Loucy (cell line): Measurements from ENCODE around the gene ADORA3.
A peak's percentile ranks its signal among the peaks of the same experiment; 100 is the strongest.

Experiments
- H2AFZ ChIP-seq: fragments of 200-600 bp; sonication (generic); 2 replicates; pipeline ENCODE4 v1.6.0; 2016; ENCODE audit warnings: antibody characterized with exemption, mild to moderate bottlenecking, low read length, moderate library complexity
- H3F3A ChIP-seq: fragments of 200-600 bp; 2 replicates; pipeline ENCODE4 v1.6.0; 2016; ENCODE audit warnings: antibody characterized with exemption, low read depth, mild to moderate bottlenecking
- H3K27me3 ChIP-seq: fragments of 200-600 bp; sonication (generic); 2 replicates; pipeline ENCODE4 v1.6.1; 2014; ENCODE audit warnings: low read length, mild to moderate bottlenecking; ENCODE audit not compliant: insufficient read depth, poor library complexity, severe bottlenecking
- H3K36me3 ChIP-seq: fragments of 200-600 bp; sonication (generic); 2 replicates; pipeline ENCODE4 v1.6.1; 2016; ENCODE audit warnings: low read length; ENCODE audit not compliant: insufficient read depth
- H3K4me1 ChIP-seq: fragments of 200-600 bp; sonication (generic); 2 replicates; pipeline ENCODE4 v1.5.1; 2014; ENCODE audit warnings: low read length, mild to moderate bottlenecking; ENCODE audit not compliant: insufficient read depth, poor library complexity, severe bottlenecking
- H3K4me2 ChIP-seq: fragments of 200-600 bp; sonication (generic); 2 replicates; pipeline ENCODE4 v1.6.0; 2014; ENCODE audit warnings: antibody characterized with exemption, low read length, low read depth, mild to moderate bottlenecking; ENCODE audit not compliant: poor library complexity, severe bottlenecking
- H3K4me3 ChIP-seq: fragments of 200-600 bp; sonication (generic); 2 replicates; pipeline ENCODE4 v1.5.1; 2014; ENCODE audit warnings: low read length, mild to moderate bottlenecking, mixed read lengths; ENCODE audit not compliant: poor library complexity, severe bottlenecking
- H3K79me2 ChIP-seq: fragments of 200-600 bp; sonication (generic); 2 replicates; pipeline ENCODE4 v1.6.1; 2014; ENCODE audit warnings: low read length; ENCODE audit not compliant: insufficient read depth
- H3K9ac ChIP-seq: fragments of 200-600 bp; sonication (generic); 2 replicates; pipeline ENCODE4 v1.6.0; 2014; ENCODE audit warnings: mild to moderate bottlenecking, low read depth, low read length, moderate library complexity; ENCODE audit not compliant: poor library complexity, severe bottlenecking
- H3K9me2 ChIP-seq: fragments of 200-600 bp; sonication (generic); replicated peaks from 2 replicates; pipeline ENCODE4 v1.6.1; 2016; ENCODE audit warnings: low read depth, low read length, mixed read lengths
- H3K9me3 ChIP-seq: fragments of 200-600 bp; sonication (generic); 2 replicates; pipeline ENCODE4 v1.6.1; 2014; ENCODE audit warnings: mild to moderate bottlenecking, antibody characterized with exemption, low read length, low read depth; ENCODE audit not compliant: insufficient read depth
- H4K20me1 ChIP-seq: fragments of 200-600 bp; sonication (generic); 2 replicates; pipeline ENCODE4 v1.6.0; 2014; ENCODE audit warnings: antibody characterized with exemption, low read length, mild to moderate bottlenecking; ENCODE audit not compliant: insufficient read depth, poor library complexity, severe bottlenecking
- EZH2phosphoT487 ChIP-seq: fragments of 200-600 bp; IDR thresholded peaks from 2 replicates; pipeline ENCODE4 v1.6.1; 2018; ENCODE audit warnings: antibody characterized with exemption, mild to moderate bottlenecking, moderate library complexity, borderline replicate concordance
- TF ChIP-seq, protein P1 (sequence below): fragments of 200-600 bp; sonication (generic); conservative IDR thresholded peaks from 2 replicates; pipeline ENCODE4 v1.5.1; 2014; ENCODE audit warnings: mild to moderate bottlenecking, antibody characterized with exemption, low read length

Gene ADORA3

DNA sequence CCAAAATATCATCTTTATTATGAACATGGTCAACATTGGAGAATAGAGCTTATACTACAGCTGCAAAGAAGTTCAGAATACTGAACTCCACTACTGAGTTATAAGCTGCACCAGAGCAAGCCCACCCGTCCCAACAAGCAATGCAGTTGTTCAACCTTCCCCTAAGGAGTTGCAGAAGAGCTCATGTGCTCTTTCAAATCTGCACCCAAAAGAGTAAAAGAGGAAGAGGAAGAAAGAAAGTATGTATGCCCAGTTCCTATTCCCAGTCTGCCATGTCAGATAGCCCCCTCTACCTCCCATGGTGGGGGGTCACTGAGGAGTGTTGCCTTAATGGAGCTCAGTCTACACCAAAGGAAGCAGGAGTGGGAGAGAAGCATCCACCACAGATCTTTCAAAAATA, 22.8 kb downstream of the ADORA3 start:
- Histone ChIP-seq H3K4me1 (peaks cover 34% of the 10 kb centered on the region), H3K9me2 (no peaks in the 10 kb centered on the region), H3K9me3 (no peaks in the 10 kb centered on the region), H3K4me2 (no peak overlapping the region), H3F3A (0 out of 2 replicates have a peak, but pooled peaks cover 4% of the 10 kb centered on the region), H3K36me3 (no peaks in the 10 kb centered on the region), H4K20me1 (no peaks in the 10 kb centered on the region), H3K79me2 (no peaks in the 10 kb centered on the region), H3K4me3 (no peak overlapping the region), H3K9ac (no peak overlapping the region), H2AFZ (no peak overlapping the region), H3K27me3 (no peaks in the 10 kb centered on the region)
- TF ChIP-seq EZH2phosphoT487, result no peak
- TF ChIP-seq, protein P1, sequence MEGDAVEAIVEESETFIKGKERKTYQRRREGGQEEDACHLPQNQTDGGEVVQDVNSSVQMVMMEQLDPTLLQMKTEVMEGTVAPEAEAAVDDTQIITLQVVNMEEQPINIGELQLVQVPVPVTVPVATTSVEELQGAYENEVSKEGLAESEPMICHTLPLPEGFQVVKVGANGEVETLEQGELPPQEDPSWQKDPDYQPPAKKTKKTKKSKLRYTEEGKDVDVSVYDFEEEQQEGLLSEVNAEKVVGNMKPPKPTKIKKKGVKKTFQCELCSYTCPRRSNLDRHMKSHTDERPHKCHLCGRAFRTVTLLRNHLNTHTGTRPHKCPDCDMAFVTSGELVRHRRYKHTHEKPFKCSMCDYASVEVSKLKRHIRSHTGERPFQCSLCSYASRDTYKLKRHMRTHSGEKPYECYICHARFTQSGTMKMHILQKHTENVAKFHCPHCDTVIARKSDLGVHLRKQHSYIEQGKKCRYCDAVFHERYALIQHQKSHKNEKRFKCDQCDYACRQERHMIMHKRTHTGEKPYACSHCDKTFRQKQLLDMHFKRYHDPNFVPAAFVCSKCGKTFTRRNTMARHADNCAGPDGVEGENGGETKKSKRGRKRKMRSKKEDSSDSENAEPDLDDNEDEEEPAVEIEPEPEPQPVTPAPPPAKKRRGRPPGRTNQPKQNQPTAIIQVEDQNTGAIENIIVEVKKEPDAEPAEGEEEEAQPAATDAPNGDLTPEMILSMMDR, result no peak

DNA sequence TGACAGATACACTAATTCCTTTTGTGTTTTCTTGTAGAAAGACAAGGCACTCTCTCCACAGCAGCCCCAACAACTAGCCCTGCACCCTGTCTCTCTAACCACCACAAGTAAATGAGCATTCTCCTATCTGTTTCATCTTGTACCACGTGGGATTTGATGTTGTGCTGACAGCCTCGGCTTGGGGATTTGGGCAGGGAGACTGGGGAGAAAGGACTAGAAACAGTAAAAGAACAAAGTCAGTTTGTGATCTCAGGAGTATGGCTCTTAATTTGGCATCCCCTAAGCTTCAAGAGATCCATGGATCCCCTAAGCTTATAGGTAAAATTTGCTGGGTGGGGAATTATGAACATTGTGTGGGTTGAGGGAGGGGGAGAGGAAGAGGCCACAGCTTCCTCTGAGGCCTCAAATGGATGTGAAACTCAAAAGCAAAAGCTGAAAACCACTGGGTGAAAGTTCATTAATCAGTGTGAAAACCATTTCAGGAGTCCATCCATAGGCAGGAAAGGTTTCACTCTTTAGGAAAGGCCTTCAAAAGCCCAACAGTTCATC, 26.6 kb downstream of the ADORA3 start:
- Histone ChIP-seq H3K4me2 (peak overlapping the region; percentile 84), H4K20me1 (no peaks in the 10 kb centered on the region), H3K4me1 (peaks cover 36% of the 10 kb centered on the region), H3F3A (peaks cover 8% of the 10 kb centered on the region; the same call in 1 of the 2 replicates), H3K4me3 (peak overlapping the region; percentile 63), H3K36me3 (no peaks in the 10 kb centered on the region), H3K9ac (peak overlapping the region; percentile 60), H2AFZ (peak overlapping the region; percentile 77), H3K27me3 (no peaks in the 10 kb centered on the region), H3K9me3 (no peaks in the 10 kb centered on the region), H3K79me2 (no peaks in the 10 kb centered on the region), H3K9me2 (no peaks in the 10 kb centered on the region)
- TF ChIP-seq, protein P1, result no peak
- no peak for TF ChIP-seq EZH2phosphoT487

DNA sequence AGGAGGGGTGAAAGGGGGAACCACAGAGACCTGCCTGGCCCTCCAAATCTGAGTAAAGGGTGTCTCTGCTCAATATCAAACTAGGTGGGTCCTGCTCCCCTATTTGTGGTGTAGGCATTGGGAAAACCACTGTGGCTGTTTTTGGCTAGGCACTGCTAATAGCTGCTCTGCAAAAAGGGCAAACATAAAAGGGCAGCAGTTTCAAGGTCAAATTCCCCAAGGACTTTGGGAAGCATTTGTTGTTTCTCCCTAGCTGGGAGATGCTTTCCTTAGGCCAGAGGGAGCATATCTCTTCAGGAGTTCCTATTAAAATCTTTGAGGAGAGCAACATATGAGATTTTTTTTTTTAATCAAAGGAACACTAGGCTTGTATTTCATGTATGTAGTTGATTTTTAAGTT, 27.2 kb downstream of the ADORA3 start:
- peak overlapping the region; percentile 63 for H3K4me3 ChIP-seq
- peak overlapping the region; percentile 84 for H3K4me2 ChIP-seq
- TF ChIP-seq, protein P1, result no peak
- TF ChIP-seq EZH2phosphoT487, result no peak
- no peaks in the 10 kb centered on the region for H3K27me3 ChIP-seq
- peaks cover 39% of the 10 kb centered on the region for H3K4me1 ChIP-seq
- H3K9ac ChIP-seq, result peak overlapping the region; percentile 60
- H2AFZ ChIP-seq, result peak overlapping the region; percentile 77; the same call in 1 of the 2 replicates
- no peaks in the 10 kb centered on the region for H4K20me1 ChIP-seq
- H3K9me3 ChIP-seq, result no peaks in the 10 kb centered on the region
- peaks cover 8% of the 10 kb centered on the region; the same call in 1 of the 2 replicates for H3F3A ChIP-seq
- H3K79me2 ChIP-seq, result no peaks in the 10 kb centered on the region
- H3K9me2 ChIP-seq, result no peaks in the 10 kb centered on the region
- H3K36me3 ChIP-seq, result no peaks in the 10 kb centered on the region
